Erythroblast (primary cell): Measurements from ENCODE around the gene SPN.

Source experiments
- GATA1 ChIP-seq: IDR thresholded peaks from 2 replicates; pipeline ENCODE4 v1.6.1; 2011; ENCODE audit warnings: low read depth, mild to moderate bottlenecking, control low read depth, low read length, moderate library complexity
- POLR2A ChIP-seq: IDR thresholded peaks from 2 replicates; pipeline ENCODE4 v1.6.1; 2011; ENCODE audit warnings: mild to moderate bottlenecking, low read length

DNA sequence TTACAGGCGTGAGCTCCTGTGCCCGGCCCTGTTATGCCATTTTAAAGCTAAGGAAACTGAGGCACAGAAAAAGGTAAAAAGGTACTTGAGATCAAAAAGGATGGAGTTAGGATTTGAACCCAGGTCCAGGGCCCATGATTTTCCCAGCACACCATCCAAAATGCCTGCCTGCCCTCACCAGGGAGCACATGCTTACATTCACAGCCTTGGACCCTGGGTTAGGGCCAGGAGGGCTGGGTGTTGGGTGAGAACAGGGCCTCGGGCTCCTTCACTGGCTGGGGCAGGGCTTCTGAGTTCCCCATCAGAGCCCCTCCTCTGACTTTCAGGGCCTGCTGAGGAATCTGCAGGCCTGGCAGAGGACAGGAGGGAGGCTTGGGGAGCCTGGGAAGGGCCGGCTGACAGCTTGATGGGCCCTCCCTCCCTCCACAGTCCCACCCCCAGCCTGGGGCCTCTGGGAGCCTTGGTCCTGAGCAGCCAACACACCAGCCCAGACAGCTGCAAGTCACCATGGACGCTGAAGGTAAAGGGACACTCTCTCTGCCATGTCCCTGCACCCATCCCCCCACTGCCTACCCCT lies 15.7 kb downstream of the SPN start, which contains the start of gene QPRT:
- TF ChIP-seq POLR2A (no peak), GATA1 (no peak)
